Calu3 (cell line): ENCODE results near the gene PDZD8. TPM values are rescaled to one million over a fixed set of nuclear protein-coding genes. Genes with fewer than 3 reads are reported as not detected.
"Not testable (repeated sequence)": the region's sequence is repeated elsewhere in the genome, so short reads cannot be mapped to it uniquely, and the experiment has no call there.

ENCODE experiments used
- BruUV-seq: library from RNA; stranded (reverse); fragments of 400-500 nt; replicated peaks from 2 replicates; lab custom pipeline; 2021; lab: Mats Ljungman, UMichigan
- CTCF ChIA-PET: fragments of 300-600 bp; sonication (Branson Sonifier 250); formaldehyde crosslinking; loops from one replicate; lab custom pipeline; 2022; ENCODE audit warnings: antibody characterized with exemption; lab: Charles Lee
- DNase-seq: peaks from one replicate; pipeline ENCODE4 v3.0.0; 2022
- H3K27ac Mint-ChIP-seq: one replicate; pipeline ENCODE4 v1.8.0; 2022; ENCODE audit warnings: mixed read lengths; ENCODE audit not compliant: unreplicated experiment
- H3K27me3 Mint-ChIP-seq: one replicate; pipeline ENCODE4 v1.8.0; 2022; ENCODE audit warnings: mixed read lengths; ENCODE audit not compliant: unreplicated experiment
- H3K36me3 Mint-ChIP-seq: one replicate; pipeline ENCODE4 v1.8.0; 2022; ENCODE audit warnings: mild to moderate bottlenecking, moderate library complexity, mixed read lengths; ENCODE audit not compliant: insufficient read depth, unreplicated experiment
- H3K4me1 Mint-ChIP-seq: one replicate; pipeline ENCODE4 v1.8.0; 2022; ENCODE audit warnings: mild to moderate bottlenecking, low read depth, mixed read lengths; ENCODE audit not compliant: unreplicated experiment
- H3K4me3 Mint-ChIP-seq: one replicate; pipeline ENCODE4 v1.8.0; 2022; ENCODE audit warnings: mild to moderate bottlenecking, low read depth, moderate library complexity, mixed read lengths; ENCODE audit not compliant: unreplicated experiment
- H3K9me3 Mint-ChIP-seq: one replicate; pipeline ENCODE4 v1.8.0; 2022; ENCODE audit warnings: low read depth, mixed read lengths; ENCODE audit not compliant: unreplicated experiment
- CTCF ChIP-seq: fragments of 200-600 bp; IDR thresholded peaks from one replicate; pipeline ENCODE4 v1.8.0; 2022; ENCODE audit warnings: antibody characterized with exemption; ENCODE audit not compliant: unreplicated experiment
- intact Hi-C: fragments of 100-400 bp; cut with micrococcal nuclease; formaldehyde crosslinking; loops from one replicate; pipeline ENCODE4 v1.10.0; 2022; ENCODE audit not compliant: unreplicated experiment
- total RNA-seq: library from RNA; stranded (reverse); gene quantifications from 2 replicates; pipeline ENCODE4 v1.2.3, GENCODE V29; 2022

Gene PDZD8
- total RNA-seq, 1 experiment from 2014 or later: 45.0 TPM

DNA sequence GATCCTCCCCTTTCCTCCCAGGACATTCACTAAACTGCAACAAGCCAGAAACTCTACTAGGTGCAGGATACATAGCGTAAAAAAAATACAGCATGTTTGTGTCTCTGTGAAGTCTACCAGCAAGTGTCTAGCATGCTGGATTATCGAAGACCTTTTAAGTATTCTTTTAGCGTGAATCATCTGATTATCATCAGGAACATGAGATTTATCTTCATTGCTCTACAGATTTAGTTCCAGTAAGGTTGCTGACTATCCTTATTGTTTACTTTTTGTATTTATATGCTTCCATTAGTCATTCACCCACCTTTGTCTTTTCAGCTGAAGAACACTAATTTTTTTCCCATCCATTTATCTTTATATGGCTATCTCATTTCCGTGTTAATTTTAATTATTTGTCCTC, 62.8 kb downstream of the PDZD8 start:
- DNase-seq: no peak
- no peaks in the 10 kb centered on the region for H3K27me3 Mint-ChIP-seq
- CTCF ChIA-PET: no interaction called here

DNA sequence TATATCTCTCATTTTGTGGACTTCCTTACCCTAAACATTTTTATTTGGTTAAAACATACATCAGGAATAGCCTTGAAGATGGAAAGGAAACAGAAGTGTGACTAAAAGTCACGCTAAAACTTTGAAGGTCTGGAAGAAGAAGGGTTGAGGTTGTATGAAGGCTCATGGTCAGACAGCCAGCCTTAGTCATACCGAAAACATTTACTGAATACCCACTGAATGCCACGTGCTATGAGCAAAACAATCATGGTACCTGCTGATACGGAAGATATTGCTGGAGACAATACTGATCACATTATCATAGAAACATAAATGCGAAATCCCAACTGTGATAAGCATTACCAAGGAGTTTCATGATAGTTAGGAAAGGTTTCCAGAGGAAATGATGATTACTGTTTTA, 64.0 kb downstream of the PDZD8 start:
- Mint-ChIP-seq H3K9me3 (no peaks in the 10 kb centered on the region), H3K27me3 (no peaks in the 10 kb centered on the region), H3K36me3 (no peaks in the 10 kb centered on the region), H3K4me1 (peaks cover 8% of the 10 kb centered on the region), H3K4me3 (no peak overlapping the region), H3K27ac (no peak overlapping the region)
- BruUV-seq: no TSS peak
- intact Hi-C loops: no loop called here
- DNase-seq: no peak
- CTCF ChIA-PET: no interaction called here
- no peak for TF ChIP-seq CTCF

More for the DNA sequence above, 62.8 kb downstream of the PDZD8 start:
- Mint-ChIP-seq H3K4me1 (peaks cover 8% of the 10 kb centered on the region), H3K27ac (no peak overlapping the region), H3K9me3 (no peaks in the 10 kb centered on the region), H3K4me3 (no peak overlapping the region), H3K36me3 (no peaks in the 10 kb centered on the region)
- TF ChIP-seq CTCF: no peak
- intact Hi-C loops: no loop called here
- no TSS peak for BruUV-seq

GRCh38 chr10:117306674-117307073, 68.6 kb downstream of the PDZD8 start:
- Mint-ChIP-seq H3K9me3 (no peaks in the 10 kb centered on the region), H3K27ac (no peak overlapping the region), H3K4me1 (peaks cover 5% of the 10 kb centered on the region), H3K36me3 (no peaks in the 10 kb centered on the region), H3K27me3 (no peaks in the 10 kb centered on the region), H3K4me3 (no peak overlapping the region)
- intact Hi-C loops: no loop called here
- CTCF ChIA-PET: no interaction called here
- no peak for DNase-seq
- no TSS peak for BruUV-seq
- TF ChIP-seq CTCF: no peak

DNA sequence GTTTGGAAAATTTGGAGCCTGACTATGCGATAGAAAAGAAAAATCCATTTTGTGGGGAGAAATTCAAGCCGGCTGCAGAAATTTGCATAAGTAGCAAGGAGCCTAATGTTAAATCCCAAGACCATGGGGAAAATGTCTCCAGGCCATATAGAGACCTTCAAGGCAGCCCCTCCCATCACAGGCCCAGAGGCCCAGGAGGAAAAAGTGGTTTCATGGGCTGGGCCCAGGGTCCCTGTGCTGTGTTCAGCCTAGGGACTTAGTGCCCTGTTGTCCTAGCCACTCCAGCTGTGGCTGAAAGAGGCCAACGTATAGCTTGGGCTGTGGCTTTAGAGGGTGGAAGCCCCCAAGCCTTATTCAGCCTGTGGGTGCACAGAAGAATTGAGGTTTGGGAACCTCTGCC, 71.8 kb downstream of the PDZD8 start:
- not testable (repeated sequence) for BruUV-seq

DNA sequence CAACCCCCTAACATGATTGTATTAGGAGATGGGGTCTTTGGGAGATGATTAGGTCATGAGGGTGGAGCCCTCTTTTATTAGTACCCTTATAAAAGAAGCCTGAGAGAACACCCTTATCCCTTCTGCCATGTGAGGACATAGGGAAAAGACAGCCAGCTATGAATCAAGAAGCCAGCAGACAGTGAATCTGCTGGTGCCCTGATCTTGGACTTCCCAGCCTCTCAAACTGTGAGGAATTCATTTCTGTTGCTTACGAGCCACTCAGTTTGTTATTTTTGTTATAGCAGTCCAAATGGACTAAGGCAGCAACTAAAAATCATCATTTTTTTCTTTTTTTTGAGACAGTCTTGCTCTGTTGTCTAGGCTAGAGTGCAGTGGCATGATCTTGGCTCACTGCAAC, 74.6 kb downstream of the PDZD8 start:
- no peaks in the 10 kb centered on the region for H3K27me3 Mint-ChIP-seq
- TF ChIP-seq CTCF: no peak
- DNase-seq: no peak
- intact Hi-C loops: no loop called here
- no peaks in the 10 kb centered on the region for H3K36me3 Mint-ChIP-seq
- H3K4me1 Mint-ChIP-seq: no peaks in the 10 kb centered on the region
- no peak overlapping the region for H3K27ac Mint-ChIP-seq
- CTCF ChIA-PET: no interaction called here
- BruUV-seq: no TSS peak
- H3K4me3 Mint-ChIP-seq: no peak overlapping the region
- no peaks in the 10 kb centered on the region for H3K9me3 Mint-ChIP-seq

More for the DNA sequence above, 71.8 kb downstream of the PDZD8 start:
- DNase-seq, H3K27me3 Mint-ChIP-seq, CTCF ChIA-PET, H3K4me1 Mint-ChIP-seq, H3K4me3 Mint-ChIP-seq, intact Hi-C loops, H3K9me3 Mint-ChIP-seq, H3K27ac Mint-ChIP-seq, H3K36me3 Mint-ChIP-seq: not testable (repeated sequence)
